ENCODE data around the gene PRG2.

- no peak for TF ChIP-seq CTCF (IDR thresholded peaks at IDR 0.05 in 8 of 11, conservative IDR thresholded peaks at IDR 0.05 in 3 of 11)
- peak in 1 of 3 donors; percentile 32 for TF ChIP-seq POLR2AphosphoS5 (IDR thresholded peaks at IDR 0.05)
These were observed 35.4 kb upstream of the PRG2 start for GRCh38 chr11:57425565-57426438.

All from spleen (tissue), 7 donors.